Dedifferentiated amniotic fluid mesenchymal stem cell (primary cell): Measurements from ENCODE around the gene KDM5B.

Source experiments
- DNase-seq: peaks from one replicate; pipeline ENCODE4 v3.0.0-alpha.2; 2016; ENCODE audit errors: extremely low spot score

KDM5B gene

DNA sequence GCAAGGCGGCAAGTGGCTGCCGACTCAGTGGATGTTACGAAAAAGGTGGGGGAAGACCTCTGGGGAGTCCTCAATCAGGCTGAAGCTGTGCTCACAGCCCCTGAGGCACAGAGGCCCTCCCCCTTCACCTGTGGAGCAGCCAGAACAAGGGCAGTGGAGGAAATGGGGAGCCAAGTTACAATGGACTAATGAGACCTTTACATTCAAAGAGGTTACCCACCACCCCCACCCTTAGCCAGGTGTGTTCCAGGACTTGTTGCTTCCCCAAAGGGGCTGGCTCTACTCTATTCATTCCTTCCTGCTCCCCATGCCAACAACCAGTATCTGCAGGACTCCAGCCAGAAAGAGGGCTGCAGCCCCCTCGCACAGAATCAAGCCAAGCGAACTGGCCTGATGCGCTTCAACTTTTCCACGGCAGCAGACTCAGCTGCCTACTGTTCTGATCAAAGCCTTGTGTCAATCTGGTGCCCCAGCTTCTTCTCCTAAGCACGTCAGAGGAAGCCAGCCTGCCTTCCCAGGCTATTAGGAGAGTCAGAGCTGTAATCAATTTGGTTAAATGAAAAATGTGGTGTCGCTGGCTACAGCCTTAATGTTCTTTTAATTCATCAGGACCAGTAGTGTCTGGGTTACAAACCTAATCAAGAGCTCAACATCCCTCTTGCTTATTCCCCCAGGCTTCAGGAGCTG is 96.1 kb downstream of the KDM5B start:
- DNase-seq = no peak

DNA sequence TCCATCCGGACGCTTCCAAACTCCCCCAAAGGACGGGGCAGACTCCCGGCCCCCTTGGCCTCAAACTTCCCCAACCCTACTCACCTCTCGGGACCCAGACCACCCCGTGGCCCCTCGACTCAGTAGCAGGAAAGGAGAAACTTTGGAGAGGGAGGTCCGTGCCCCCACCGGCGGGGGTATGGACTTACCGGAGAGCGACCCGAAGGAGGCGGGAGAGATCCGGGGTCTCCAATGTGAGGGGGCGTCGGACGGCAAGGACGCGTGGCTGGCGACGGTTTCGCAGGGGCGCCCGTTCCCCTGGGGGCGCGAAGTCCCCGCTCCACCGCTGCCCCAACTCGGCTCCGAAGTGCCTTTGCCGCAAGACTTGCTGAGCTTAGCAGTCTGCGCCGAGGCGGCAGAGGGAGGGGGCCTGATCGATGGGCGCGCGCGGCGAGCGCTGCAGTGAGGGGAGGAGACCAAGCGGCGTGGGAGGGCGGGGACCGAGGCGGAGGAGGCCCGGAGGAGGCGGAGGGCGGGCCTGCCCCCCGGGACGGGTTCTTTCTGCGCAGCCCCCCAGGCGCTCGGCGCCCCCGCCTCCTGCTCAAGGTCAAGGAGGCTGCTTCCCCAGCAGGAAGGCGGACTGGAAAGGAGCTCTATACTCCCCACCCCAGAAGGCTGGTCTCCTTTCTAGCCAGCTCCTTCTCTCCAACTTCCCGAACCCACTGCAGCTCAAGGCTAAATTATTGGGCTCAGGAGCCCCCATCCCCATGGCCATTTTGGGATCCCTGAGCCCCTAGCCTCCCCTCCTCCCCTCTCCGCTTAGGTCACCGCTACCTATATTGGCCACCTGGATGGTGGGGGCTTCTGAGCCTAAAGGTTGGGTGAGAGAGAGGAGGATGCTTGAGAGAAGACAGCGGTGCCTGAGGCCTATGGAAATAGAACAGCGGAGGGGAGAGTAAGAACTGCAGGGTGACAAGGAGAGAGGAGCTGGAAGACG is 97.9 kb downstream of the KDM5B start, which contains the start of gene SYT2:
Gene SYT2, minus strand, starts transcription at position 385 of the 976 bp plus-strand sequence. CDS start 104,682 bp downstream, outside the sequence.
- DNase-seq = no peak

- DNase-seq = no peak
Measured at GRCh38 chr1:202709276-202710041, 98.8 kb downstream of the KDM5B start.

- DNase-seq = no peak
Measured at GRCh38 chr1:202708456-202709275, 99.6 kb downstream of the KDM5B start.

DNA sequence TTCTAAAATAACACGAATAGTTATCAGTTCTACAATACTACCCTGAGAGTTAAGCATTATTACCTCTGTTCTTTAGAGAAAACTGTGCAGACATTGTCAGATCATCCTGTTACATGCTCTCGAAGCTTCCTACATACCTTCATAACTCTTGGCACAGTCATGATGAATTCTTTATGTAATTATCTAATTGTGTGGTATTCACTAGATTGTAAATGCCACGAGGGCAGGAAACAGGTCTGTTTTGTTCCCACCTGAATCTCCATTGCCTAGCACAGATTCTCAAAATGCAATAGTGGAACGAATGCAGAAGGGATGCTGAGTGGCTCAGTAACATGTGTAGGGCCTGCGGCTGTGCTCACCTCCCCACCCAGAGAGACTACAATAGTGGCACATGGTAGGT is 101.4 kb downstream of the KDM5B start:
- no peak for DNase-seq

- DNase-seq = no peak
Measured at GRCh38 chr1:202704601-202705000, 103.6 kb downstream of the KDM5B start.

DNA sequence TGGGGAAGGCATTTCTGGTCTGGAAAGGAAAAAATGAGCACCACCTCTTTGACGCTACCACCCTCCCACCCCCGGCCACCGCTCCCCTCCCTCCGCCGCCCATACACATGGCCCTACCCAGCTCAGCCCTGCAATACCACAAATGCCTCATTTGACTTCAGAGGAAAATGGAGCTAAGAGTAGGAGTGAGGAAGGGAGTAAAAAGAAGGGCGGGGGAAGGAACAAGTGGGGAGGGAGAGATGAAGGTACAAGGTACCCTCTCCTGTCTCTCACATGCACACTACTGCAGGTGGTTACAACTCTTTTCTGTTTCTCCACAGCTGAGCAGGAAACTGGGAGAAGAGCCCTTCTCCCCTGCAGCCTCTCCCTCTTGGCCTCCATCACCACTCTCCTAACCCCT is 105.0 kb downstream of the KDM5B start:
- DNase-seq = no peak

GRCh38 chr1:202702088-202702487 is 106.1 kb downstream of the KDM5B start:
- no peak for DNase-seq

DNA sequence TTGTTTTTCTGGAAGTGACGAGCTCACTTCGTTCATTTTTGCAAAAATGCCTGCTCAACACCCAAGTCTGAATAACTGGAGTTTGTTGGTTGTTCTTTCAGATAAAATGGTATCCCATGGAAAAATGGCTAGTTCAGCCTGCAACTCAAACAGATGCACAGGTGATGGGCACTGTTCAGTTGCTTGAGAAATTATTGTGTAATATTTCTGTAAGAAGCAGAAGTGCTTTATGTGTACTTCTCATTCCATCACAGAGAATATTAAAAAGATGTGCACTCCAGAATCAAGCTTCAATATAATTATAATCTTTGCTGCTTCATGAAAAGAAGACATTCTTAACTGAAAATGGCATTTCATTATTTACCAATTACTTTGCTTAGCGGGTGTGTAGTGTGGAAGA is 107.0 kb downstream of the KDM5B start:
- no peak for DNase-seq

- no peak for DNase-seq
Measured at GRCh38 chr1:202700061-202700460, 108.2 kb downstream of the KDM5B start.

DNA sequence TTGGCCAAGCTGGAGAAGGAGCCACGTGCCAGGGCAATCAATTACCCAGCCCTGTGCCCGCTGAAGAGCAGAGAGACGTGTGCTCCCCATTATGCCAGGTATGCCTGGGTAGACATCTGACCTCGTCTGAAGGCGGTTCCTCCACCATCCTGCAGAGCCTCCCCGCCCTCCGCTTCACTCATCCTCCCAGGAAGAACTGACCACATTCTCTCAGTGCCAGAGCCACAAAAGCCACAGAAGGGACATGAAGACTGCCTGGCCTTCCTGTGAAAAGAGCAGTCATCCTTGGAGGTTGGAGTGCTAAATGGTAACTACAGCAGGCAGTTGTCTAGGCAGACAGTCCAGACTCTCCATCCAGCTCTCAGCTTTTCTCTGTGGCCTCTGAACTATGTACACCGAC is 109.9 kb downstream of the KDM5B start:
- DNase-seq = no peak

GRCh38 chr1:202697038-202697437 is 111.2 kb downstream of the KDM5B start:
- no peak for DNase-seq

- DNase-seq = no peak
Measured at GRCh38 chr1:202694314-202694713, 113.9 kb downstream of the KDM5B start.

- DNase-seq = no peak
Measured at GRCh38 chr1:202692959-202693555, 115.2 kb downstream of the KDM5B start.

DNA sequence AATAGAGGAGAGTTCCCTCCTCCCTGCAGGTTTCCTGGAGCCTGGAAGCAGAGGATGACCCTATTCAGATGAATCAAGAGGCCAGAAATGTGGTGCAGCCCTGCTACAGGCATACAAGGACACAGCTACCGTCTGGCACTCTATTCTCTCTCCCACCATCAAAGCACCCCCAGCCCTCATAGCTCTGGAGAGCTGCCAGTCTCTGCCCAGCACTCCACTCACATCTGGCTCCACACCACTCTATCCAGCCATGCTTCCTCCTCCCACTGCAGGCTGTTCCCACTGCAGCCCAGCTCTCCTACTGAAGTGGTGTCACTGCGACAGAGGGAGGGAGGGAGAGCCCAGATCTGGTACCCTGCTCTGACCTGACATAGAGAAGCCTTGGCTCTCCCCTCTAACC is 116.4 kb downstream of the KDM5B start:
- DNase-seq = no peak

DNA sequence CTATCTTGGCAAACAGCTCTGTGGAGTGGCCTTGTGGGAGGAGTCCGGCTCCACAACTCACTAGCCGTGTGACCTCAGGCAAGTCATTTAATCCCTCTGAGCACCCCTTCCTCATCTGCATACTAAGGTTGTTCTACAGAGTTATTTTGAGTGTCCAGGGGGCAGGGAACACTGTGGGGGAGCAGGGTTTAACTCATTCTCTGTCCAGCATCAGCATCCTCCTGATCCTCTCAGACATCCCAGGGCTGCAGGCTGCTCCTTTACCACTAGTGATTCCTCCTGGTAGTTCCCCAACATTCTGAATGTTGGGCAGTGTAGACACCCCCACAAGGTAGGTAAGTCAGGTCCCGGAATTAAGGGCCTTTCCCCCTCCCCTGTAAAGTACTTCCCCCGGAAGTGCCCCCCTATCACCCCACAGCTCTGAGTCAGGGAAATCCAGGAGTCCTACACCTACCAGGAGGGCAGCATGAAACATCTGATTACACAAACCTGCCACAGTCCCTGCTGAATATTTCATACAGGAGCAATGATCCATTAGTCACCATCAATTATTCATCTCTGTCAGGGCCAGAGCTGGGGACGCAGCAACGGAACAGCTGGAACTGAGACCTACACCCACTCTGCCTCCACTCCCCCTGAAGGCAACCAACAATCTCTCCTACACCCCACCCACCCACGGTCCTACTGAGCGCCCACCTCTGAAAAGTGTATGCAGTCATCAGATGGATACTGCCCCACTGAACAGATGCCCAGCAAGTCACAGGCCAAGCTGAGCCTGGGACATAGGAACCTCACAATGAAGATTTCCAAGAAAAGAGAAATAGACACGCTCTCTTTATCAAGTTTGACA is 118.5 kb downstream of the KDM5B start:
- DNase-seq = no peak

GRCh38 chr1:202689082-202689481 is 119.1 kb downstream of the KDM5B start:
- DNase-seq = no peak

DNA sequence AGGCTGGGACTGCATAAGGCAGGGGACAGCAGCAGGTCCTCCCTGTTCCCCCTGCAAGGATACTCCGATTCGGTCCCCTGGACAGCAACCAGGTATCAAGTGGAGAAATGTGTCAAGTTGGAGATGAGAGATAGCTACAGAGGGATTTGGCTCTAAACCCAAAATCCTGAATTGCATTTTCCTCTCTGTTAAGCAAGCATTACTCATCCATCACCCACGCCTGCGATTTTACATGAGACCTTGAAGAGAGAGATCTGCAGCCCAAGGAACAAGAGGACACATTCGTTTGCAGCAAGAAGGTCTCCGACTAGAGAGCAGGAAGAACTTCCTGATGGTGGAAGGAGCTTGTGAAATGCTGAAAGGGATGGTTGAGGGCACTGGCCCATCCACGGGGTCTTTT is 119.8 kb downstream of the KDM5B start:
- DNase-seq = no peak

DNA sequence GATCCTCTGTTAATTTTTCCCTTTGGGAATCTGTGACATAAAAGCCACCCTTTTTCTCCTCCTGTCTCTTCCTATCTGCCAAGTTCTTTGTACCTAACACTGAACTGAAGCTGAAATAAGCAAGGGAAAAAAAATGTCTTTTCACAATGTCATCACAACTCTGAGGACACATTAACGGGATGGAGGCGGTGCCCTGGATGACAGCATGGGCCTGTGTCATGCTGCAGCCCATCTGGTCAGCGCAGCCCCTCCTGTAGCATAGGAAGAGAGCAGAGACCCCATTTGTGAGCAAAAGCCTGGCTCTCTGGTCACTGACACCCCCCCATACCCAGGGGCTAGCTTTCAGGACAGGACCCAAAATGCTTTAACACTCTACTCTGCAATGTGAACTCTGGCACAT is 120.4 kb downstream of the KDM5B start:
- no peak for DNase-seq

DNA sequence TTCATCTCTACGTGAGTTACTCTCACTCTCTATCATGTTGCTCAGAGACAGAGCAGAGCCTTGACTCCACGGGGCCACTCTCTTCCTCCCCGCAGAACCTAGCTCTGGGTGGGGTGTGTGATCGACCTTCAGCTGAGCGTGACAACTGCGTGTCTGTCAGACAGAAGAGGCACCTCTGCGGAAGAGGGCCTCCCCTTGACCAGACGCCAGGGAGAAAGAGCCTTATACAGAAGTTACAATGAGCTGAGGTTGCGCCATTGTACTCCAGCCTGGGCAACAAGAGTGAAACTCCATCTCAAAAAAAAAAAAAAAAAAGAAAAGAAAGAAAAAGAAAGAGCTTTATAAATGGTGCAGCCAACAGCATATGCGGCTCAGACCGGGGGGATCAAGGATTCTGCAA is 120.9 kb downstream of the KDM5B start:
- DNase-seq = no peak
